HUES6 (cell line): Measurements from ENCODE around the gene ALKBH1.

Experiments used
- H3K27ac ChIP-seq: 2 replicates; pipeline ENCODE4 v1.7.0; 2013; ENCODE audit warnings: low read depth, mild to moderate bottlenecking, low read length, inconsistent platforms
- H3K27me3 ChIP-seq: 2 replicates; pipeline ENCODE4 v1.6.1; 2013; ENCODE audit warnings: low read length; ENCODE audit not compliant: control insufficient read depth, insufficient read depth
- H3K36me3 ChIP-seq: 2 replicates; pipeline ENCODE4 v1.6.1; 2013; ENCODE audit warnings: low read length; ENCODE audit not compliant: control insufficient read depth, insufficient read depth
- H3K4me1 ChIP-seq: 2 replicates; pipeline ENCODE4 v1.6.1; 2013; ENCODE audit warnings: low read length; ENCODE audit not compliant: control insufficient read depth, insufficient read depth
- H3K4me3 ChIP-seq: 2 replicates; pipeline ENCODE4 v1.5.1; 2013; ENCODE audit warnings: low read depth, low read length
- H3K9ac ChIP-seq: one replicate; pipeline ENCODE4 v1.6.1; 2013; ENCODE audit warnings: mild to moderate bottlenecking, low read length
- H3K9me3 ChIP-seq: 2 replicates; pipeline ENCODE4 v1.6.1; 2013; ENCODE audit warnings: low read depth, low read length; ENCODE audit not compliant: control insufficient read depth, insufficient read depth

Gene ALKBH1

GRCh38 chr14:77717608-77718305, 9.9 kb upstream of the ALKBH1 start:
- Histone ChIP-seq H3K9me3 (no peaks in the 10 kb centered on the region), H3K4me1 (no peaks in the 10 kb centered on the region), H3K27me3 (no peaks in the 10 kb centered on the region), H3K4me3 (no peak overlapping the region), H3K36me3 (peaks cover 91% of the 10 kb centered on the region), H3K27ac (no peak overlapping the region), H3K9ac (no peak overlapping the region)

- peaks cover 93% of the 10 kb centered on the region for H3K36me3 ChIP-seq
Observed at GRCh38 chr14:77714926-77715325, 7.1 kb upstream of the ALKBH1 start.

GRCh38 chr14:77710364-77710763, 2.5 kb upstream of the ALKBH1 start:
- Histone ChIP-seq H3K9me3 (no peaks in the 10 kb centered on the region), H3K27ac (no peak overlapping the region), H3K4me3 (no peak overlapping the region), H3K9ac (no peak overlapping the region), H3K36me3 (peaks cover 50% of the 10 kb centered on the region), H3K27me3 (no peaks in the 10 kb centered on the region), H3K4me1 (peaks cover 14% of the 10 kb centered on the region)

More at GRCh38 chr14:77714926-77715325, 7.1 kb upstream of the ALKBH1 start:
- Histone ChIP-seq H3K9me3 (no peaks in the 10 kb centered on the region), H3K27me3 (no peaks in the 10 kb centered on the region), H3K4me3 (no peak overlapping the region), H3K9ac (no peak overlapping the region), H3K4me1 (peaks cover 3% of the 10 kb centered on the region; the same call in 1 of the 2 replicates), H3K27ac (no peak overlapping the region)

- peaks cover 46% of the 10 kb centered on the region for H3K36me3 ChIP-seq
- H3K27me3 ChIP-seq: no peaks in the 10 kb centered on the region
- H3K9me3 ChIP-seq: no peaks in the 10 kb centered on the region
- H3K4me1 ChIP-seq: peaks cover 14% of the 10 kb centered on the region
- H3K4me3 ChIP-seq: peak overlapping the region; percentile 94
- H3K9ac ChIP-seq: peak overlapping the region; percentile 96
- no peak overlapping the region for H3K27ac ChIP-seq
Observed at GRCh38 chr14:77709412-77709811, 1.6 kb upstream of the ALKBH1 start.

GRCh38 chr14:77708749-77709148, 926 bp upstream of the ALKBH1 start:
- peaks cover 14% of the 10 kb centered on the region for H3K4me1 ChIP-seq
- H3K9me3 ChIP-seq: no peaks in the 10 kb centered on the region
- H3K9ac ChIP-seq: peak overlapping the region; percentile 96
- H3K36me3 ChIP-seq: peaks cover 47% of the 10 kb centered on the region
- H3K27ac ChIP-seq: no peak overlapping the region
- H3K4me3 ChIP-seq: peak overlapping the region; percentile 94
- H3K27me3 ChIP-seq: no peaks in the 10 kb centered on the region

- Histone ChIP-seq H3K4me1 (peaks cover 14% of the 10 kb centered on the region), H3K4me3 (peak overlapping the region; percentile 94), H3K9me3 (no peaks in the 10 kb centered on the region), H3K9ac (peak overlapping the region; percentile 96), H3K36me3 (peaks cover 44% of the 10 kb centered on the region), H3K27me3 (no peaks in the 10 kb centered on the region), H3K27ac (peak overlapping the region; percentile 84; the same call in 1 of the 2 replicates)
Observed at GRCh38 chr14:77707355-77707723, 484 bp downstream of the ALKBH1 start.

- peaks cover 12% of the 10 kb centered on the region; the same call in 1 of the 2 replicates for H3K4me1 ChIP-seq
- no peaks in the 10 kb centered on the region for H3K27me3 ChIP-seq
- H3K9me3 ChIP-seq: no peaks in the 10 kb centered on the region
- H3K36me3 ChIP-seq: peaks cover 51% of the 10 kb centered on the region
- H3K27ac ChIP-seq: no peak overlapping the region
- H3K4me3 ChIP-seq: no peak overlapping the region
- H3K9ac ChIP-seq: no peak overlapping the region
Observed at GRCh38 chr14:77691259-77691658, 16.6 kb downstream of the ALKBH1 start.

GRCh38 chr14:77682158-77682553, 25.7 kb downstream of the ALKBH1 start:
- Histone ChIP-seq H3K36me3 (peaks cover 43% of the 10 kb centered on the region), H3K27ac (no peak overlapping the region), H3K27me3 (no peaks in the 10 kb centered on the region), H3K9me3 (no peaks in the 10 kb centered on the region), H3K4me1 (no peaks in the 10 kb centered on the region), H3K4me3 (no peak overlapping the region), H3K9ac (no peak overlapping the region)

GRCh38 chr14:77681196-77682157, 26.3 kb downstream of the ALKBH1 start:
- Histone ChIP-seq H3K4me3 (no peak overlapping the region), H3K27ac (no peak overlapping the region), H3K27me3 (no peaks in the 10 kb centered on the region), H3K9me3 (no peaks in the 10 kb centered on the region), H3K4me1 (no peaks in the 10 kb centered on the region), H3K36me3 (peaks cover 41% of the 10 kb centered on the region), H3K9ac (no peak overlapping the region)

- no peaks in the 10 kb centered on the region for H3K4me1 ChIP-seq
- peaks cover 60% of the 10 kb centered on the region for H3K36me3 ChIP-seq
- H3K9ac ChIP-seq: no peak overlapping the region
- no peaks in the 10 kb centered on the region for H3K9me3 ChIP-seq
- H3K27ac ChIP-seq: no peak overlapping the region
- no peak overlapping the region for H3K4me3 ChIP-seq
- H3K27me3 ChIP-seq: no peaks in the 10 kb centered on the region
Observed at GRCh38 chr14:77674931-77675330, 32.9 kb downstream of the ALKBH1 start.

GRCh38 chr14:77673193-77673592, 34.6 kb downstream of the ALKBH1 start:
- no peaks in the 10 kb centered on the region for H3K4me1 ChIP-seq
- H3K27ac ChIP-seq: no peak overlapping the region
- H3K4me3 ChIP-seq: no peak overlapping the region
- peaks cover 44% of the 10 kb centered on the region for H3K36me3 ChIP-seq
- H3K9ac ChIP-seq: no peak overlapping the region
- no peaks in the 10 kb centered on the region for H3K9me3 ChIP-seq
- H3K27me3 ChIP-seq: no peaks in the 10 kb centered on the region
